ENCODE measurements around the gene AFAP1L1.

DNA sequence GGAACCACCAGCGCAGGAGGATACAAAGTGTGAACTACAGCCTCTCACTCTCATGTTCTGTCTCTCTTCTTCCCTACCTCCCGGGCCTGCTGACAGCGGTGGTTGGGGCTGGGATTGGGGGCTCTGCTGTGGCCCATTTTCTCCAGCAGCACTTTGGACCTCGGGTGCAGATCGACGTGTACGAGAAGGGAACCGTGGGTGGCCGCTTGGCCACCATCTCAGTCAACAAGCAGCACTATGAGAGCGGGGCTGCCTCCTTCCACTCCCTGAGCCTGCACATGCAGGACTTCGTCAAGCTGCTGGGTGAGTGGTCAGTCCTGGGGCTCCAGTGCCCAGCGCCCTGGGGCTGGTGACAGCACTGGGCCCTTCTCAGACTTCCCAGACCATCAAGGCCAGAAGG is 90.9 kb downstream of the AFAP1L1 start:
- TF ChIP-seq EZH2 (IDR thresholded peaks at IDR 0.05) (no peak), POLR2AphosphoS5 (IDR thresholded peaks at IDR 0.05; ENCODE audit: borderline replicate concordance, low read depth, low read length) (no peak), FOXP2 (optimal IDR thresholded peaks at IDR 0.05; ENCODE audit: control extremely low read depth, extremely low read length, insufficient read depth) (no peak)
